K562 (cell line): ENCODE results near the gene CENPU. TPM values are rescaled to one million over a fixed set of nuclear protein-coding genes. Genes with fewer than 3 reads are reported as not detected.

Source experiments
- KDM2B ChIP-seq: fragments of 250-450 bp; sonication (Bioruptor Pico); IDR thresholded peaks from 2 replicates; pipeline ENCODE4 v1.8.0; 2021; ENCODE audit warnings: mild to moderate bottlenecking, moderate library complexity
- NCOA2 ChIP-seq, 2 experiments: fragments of 450-650 bp; IDR thresholded peaks; 2 replicates each; pipeline ENCODE4 v1.6.1; 2018; ENCODE audit warnings: mild to moderate bottlenecking in 2 of 2, moderate library complexity in 1 of 2; ENCODE audit not compliant: partially characterized antibody in 2 of 2
- NFIC ChIP-seq: fragments of 450-650 bp; IDR thresholded peaks from 2 replicates; pipeline ENCODE4 v1.6.1; 2017; ENCODE audit warnings: mild to moderate bottlenecking, inconsistent platforms
- PTTG1 ChIP-seq: fragments of 450-650 bp; IDR thresholded peaks from 2 replicates; pipeline ENCODE4 v1.6.1; 2016; ENCODE audit warnings: low read depth, mild to moderate bottlenecking, missing genetic modification characterization, missing compliant biosample characterization
- RBM22 ChIP-seq: fragments of 200-400 bp; formaldehyde crosslinking; IDR thresholded peaks from 2 replicates; pipeline ENCODE4 v1.6.1; 2018; ENCODE audit warnings: low read length, low read depth; ENCODE audit not compliant: poor library complexity, severe bottlenecking
- SAFB2 ChIP-seq: fragments of 200-400 bp; formaldehyde crosslinking; IDR thresholded peaks from 2 replicates; pipeline ENCODE4 v1.6.1; 2018; ENCODE audit warnings: borderline replicate concordance, low read length, low read depth, moderate library complexity; ENCODE audit not compliant: severe bottlenecking
- SLC30A9 ChIP-seq: fragments of 250-450 bp; sonication (Bioruptor Pico); IDR thresholded peaks from 2 replicates; pipeline ENCODE4 v1.8.0; 2022; ENCODE audit warnings: mild to moderate bottlenecking, moderate library complexity
- ZNF133 ChIP-seq: fragments of 250-450 bp; sonication (Bioruptor Pico); IDR thresholded peaks from 2 replicates; pipeline ENCODE4 v1.4.0; 2020; ENCODE audit warnings: mild to moderate bottlenecking
- ZNF174 ChIP-seq: fragments of 250-450 bp; sonication (Bioruptor Pico); IDR thresholded peaks from 2 replicates; pipeline ENCODE4 v1.4.0; 2020; ENCODE audit warnings: mild to moderate bottlenecking
- polyA plus RNA-seq, 8 experiments: library from polyadenylated mRNA; depleted of rRNA in 4 of 8; stranded (reverse) in 5 of 8; unstranded in 3 of 8; fragments of >200 nt; fragmentation: Nextera tagmentation in 2 of 8; fragmentation: Illumina TruSeq in 1 of 8; extraction: Ambion mirVana in 2 of 8; extraction: Trizol in 1 of 8; gene quantifications; 2 replicates each; pipeline versions ENCODE4 v1.2.1 to v1.2.3, GENCODE V29; 2011 to 2014; ENCODE audit warnings: inconsistent platforms in 1 of 8, missing spikeins in 1 of 8
- total RNA-seq, 7 experiments: library from RNA; depleted of rRNA in 6 of 7; stranded (reverse); fragments of >200 nt in 6 of 7; fragmentation: Illumina TruSeq in 2 of 7; extraction: Trizol in 2 of 7; gene quantifications; 2 replicates each; pipeline versions ENCODE4 v1.2.1 to v1.2.3, GENCODE V29; 2011 to 2021; ENCODE audit warnings: low replicate concordance in 1 of 7
- TF ChIP-seq, protein P1 (sequence below), 2 experiments: fragments of 450-650 bp; conservative IDR thresholded peaks; 2 replicates each; pipeline ENCODE4 v1.6.1; 2017; ENCODE audit warnings: mild to moderate bottlenecking in 2 of 2, moderate library complexity in 2 of 2
- TF ChIP-seq, protein P2 (sequence below): fragments of 450-650 bp; IDR thresholded peaks from 2 replicates; pipeline ENCODE4 v1.6.1; 2016; ENCODE audit warnings: low read depth
- TF ChIP-seq, protein P3 (sequence below): fragments of 250-450 bp; sonication (Bioruptor Pico); IDR thresholded peaks from 2 replicates; pipeline ENCODE4 v1.8.0; 2022; ENCODE audit warnings: moderate library complexity, mild to moderate bottlenecking, inconsistent platforms
- TF ChIP-seq, protein P4 (sequence below): fragments of 450-650 bp; formaldehyde crosslinking; IDR thresholded peaks from 2 replicates; pipeline ENCODE4 v1.4.0; 2020; ENCODE audit warnings: mild to moderate bottlenecking, moderate library complexity

The CENPU gene
- total and polyA plus RNA-seq, 9 of the 15 experiments (the other 6 are each of a cell fraction or from before 2014, with no cell fraction given): 39.4 to 98.7 (median 84.3) TPM

DNA sequence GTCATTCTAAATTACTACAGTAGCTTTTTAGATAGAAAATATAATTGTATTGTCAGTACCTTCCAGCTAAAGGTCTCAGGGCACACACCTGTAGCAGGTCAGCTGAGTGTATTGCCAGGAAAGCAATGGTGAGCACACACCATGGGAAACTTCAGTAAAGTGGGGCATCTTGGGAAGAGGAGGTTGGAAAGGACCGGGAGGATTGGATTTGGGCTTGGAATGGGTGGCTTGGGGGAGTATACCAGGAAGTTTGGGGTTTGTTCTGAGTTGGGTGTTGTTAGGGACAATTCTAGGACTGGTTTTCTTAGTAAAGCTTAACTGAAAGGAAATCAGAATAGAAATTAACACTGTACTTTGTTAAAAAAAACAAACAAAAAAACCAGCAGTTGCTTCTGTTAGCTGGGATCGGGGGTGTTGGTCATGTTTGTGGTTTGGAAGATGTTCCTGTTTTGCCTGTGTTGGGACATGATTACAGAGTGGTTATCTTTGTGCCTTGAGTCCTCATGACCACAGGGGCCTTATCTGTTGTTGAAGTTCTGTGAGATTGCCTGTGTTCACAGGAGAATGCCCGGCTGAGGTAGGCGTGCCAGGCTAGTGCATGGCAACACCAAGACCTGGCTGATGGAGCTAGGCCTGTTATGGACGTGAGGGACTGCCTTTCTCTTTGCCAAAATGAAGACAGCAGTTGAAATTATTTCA is 49.3 kb downstream of the CENPU start (continued):
- TF ChIP-seq, protein P1, sequence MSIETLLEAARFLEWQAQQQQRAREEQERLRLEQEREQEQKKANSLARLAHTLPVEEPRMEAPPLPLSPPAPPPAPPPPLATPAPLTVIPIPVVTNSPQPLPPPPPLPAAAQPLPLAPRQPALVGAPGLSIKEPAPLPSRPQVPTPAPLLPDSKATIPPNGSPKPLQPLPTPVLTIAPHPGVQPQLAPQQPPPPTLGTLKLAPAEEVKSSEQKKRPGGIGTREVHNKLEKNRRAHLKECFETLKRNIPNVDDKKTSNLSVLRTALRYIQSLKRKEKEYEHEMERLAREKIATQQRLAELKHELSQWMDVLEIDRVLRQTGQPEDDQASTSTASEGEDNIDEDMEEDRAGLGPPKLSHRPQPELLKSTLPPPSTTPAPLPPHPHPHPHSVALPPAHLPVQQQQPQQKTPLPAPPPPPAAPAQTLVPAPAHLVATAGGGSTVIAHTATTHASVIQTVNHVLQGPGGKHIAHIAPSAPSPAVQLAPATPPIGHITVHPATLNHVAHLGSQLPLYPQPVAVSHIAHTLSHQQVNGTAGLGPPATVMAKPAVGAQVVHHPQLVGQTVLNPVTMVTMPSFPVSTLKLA (conservative IDR thresholded peaks at IDR 0.05): peak; percentile 41 to 76; a peak in 3 of 4 replicates
- TF ChIP-seq, protein P2, sequence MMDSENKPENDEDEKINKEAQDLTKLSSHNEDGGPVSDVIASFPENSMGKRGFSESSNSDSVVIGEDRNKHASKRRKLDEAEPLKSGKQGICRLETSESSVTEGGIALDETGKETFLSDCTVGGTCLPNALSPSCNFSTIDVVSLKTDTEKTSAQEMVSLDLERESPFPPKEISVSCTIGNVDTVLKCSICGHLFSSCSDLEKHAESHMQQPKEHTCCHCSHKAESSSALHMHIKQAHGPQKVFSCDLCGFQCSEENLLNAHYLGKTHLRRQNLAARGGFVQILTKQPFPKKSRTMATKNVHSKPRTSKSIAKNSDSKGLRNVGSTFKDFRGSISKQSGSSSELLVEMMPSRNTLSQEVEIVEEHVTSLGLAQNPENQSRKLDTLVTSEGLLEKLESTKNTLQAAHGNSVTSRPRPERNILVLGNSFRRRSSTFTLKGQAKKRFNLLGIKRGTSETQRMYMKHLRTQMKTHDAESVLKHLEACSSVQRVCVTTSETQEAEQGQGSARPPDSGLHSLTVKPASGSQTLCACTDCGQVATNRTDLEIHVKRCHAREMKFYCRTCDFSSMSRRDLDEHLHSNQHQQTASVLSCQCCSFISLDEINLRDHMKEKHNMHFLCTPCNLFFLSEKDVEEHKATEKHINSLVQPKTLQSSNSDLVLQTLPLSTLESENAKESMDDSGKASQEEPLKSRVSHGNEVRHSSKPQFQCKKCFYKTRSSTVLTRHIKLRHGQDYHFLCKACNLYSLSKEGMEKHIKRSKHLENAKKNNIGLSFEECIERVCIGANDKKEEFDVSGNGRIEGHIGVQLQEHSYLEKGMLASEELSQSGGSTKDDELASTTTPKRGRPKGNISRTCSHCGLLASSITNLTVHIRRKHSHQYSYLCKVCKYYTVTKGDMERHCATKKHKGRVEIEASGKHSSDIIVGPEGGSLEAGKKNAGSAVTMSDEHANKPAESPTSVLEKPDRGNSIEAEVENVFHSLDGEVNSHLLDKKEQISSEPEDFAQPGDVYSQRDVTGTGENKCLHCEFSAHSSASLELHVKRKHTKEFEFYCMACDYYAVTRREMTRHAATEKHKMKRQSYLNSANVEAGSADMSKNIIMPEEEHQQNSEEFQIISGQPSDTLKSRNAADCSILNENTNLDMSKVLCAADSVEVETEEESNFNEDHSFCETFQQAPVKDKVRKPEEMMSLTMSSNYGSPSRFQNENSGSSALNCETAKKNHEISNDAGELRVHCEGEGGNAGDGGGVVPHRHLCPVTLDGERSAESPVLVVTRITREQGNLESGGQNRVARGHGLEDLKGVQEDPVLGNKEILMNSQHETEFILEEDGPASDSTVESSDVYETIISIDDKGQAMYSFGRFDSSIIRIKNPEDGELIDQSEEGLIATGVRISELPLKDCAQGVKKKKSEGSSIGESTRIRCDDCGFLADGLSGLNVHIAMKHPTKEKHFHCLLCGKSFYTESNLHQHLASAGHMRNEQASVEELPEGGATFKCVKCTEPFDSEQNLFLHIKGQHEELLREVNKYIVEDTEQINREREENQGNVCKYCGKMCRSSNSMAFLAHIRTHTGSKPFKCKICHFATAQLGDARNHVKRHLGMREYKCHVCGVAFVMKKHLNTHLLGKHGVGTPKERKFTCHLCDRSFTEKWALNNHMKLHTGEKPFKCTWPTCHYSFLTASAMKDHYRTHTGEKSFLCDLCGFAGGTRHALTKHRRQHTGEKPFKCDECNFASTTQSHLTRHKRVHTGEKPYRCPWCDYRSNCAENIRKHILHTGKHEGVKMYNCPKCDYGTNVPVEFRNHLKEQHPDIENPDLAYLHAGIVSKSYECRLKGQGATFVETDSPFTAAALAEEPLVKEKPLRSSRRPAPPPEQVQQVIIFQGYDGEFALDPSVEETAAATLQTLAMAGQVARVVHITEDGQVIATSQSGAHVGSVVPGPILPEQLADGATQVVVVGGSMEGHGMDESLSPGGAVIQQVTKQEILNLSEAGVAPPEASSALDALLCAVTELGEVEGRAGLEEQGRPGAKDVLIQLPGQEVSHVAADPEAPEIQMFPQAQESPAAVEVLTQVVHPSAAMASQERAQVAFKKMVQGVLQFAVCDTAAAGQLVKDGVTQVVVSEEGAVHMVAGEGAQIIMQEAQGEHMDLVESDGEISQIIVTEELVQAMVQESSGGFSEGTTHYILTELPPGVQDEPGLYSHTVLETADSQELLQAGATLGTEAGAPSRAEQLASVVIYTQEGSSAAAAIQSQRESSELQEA: no peak
- TF ChIP-seq, protein P3, sequence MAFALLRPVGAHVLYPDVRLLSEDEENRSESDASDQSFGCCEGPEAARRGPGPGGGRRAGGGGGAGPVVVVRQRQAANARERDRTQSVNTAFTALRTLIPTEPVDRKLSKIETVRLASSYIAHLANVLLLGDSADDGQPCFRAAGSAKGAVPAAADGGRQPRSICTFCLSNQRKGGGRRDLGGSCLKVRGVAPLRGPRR (CRISPR knock-in tag): no peak
- TF ChIP-seq NCOA2 (IDR thresholded peaks at IDR 0.05; ENCODE audit: partially characterized antibody in 2 of 2) (peak; percentile 66 to 74), NFIC (peak; percentile 97), SLC30A9 (CRISPR knock-in tag) (no peak), KDM2B (CRISPR knock-in tag) (no peak), RBM22 (no peak), SAFB2 (no peak), PTTG1 (no peak), ZNF133 (CRISPR knock-in tag) (no peak), ZNF174 (CRISPR knock-in tag) (no peak)
- TF ChIP-seq, protein P4, sequence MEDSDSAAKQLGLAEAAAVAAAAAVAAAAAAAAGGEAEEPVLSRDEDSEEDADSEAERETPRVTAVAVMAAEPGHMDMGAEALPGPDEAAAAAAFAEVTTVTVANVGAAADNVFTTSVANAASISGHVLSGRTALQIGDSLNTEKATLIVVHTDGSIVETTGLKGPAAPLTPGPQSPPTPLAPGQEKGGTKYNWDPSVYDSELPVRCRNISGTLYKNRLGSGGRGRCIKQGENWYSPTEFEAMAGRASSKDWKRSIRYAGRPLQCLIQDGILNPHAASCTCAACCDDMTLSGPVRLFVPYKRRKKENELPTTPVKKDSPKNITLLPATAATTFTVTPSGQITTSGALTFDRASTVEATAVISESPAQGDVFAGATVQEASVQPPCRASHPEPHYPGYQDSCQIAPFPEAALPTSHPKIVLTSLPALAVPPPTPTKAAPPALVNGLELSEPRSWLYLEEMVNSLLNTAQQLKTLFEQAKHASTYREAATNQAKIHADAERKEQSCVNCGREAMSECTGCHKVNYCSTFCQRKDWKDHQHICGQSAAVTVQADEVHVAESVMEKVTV (CRISPR knock-in tag): no peak
